Endothelial cell of umbilical vein (primary cell): ENCODE measurements around the gene FNDC1. TPM values are rescaled to one million over a fixed set of nuclear protein-coding genes. Genes with fewer than 3 reads are reported as not detected.

Experiments
- BruUV-seq: library from RNA; stranded (reverse); fragments of 400-500 nt; replicated peaks from 2 replicates; lab custom pipeline; 2021; lab: Mats Ljungman, UMichigan
- CTCF ChIA-PET: fragments of 300-600, 350-600 bp; sonication (Branson Sonifier 250); formaldehyde crosslinking; loops from one replicate; lab custom pipeline; 2021; ENCODE audit warnings: antibody characterized with exemption, inconsistent platforms; lab: Charles Lee
- POLR2A ChIA-PET: fragments of 300-600, 350-600 bp; sonication (Branson Sonifier 250); formaldehyde crosslinking; loops from one replicate; lab custom pipeline; 2021; ENCODE audit warnings: antibody characterized with exemption, inconsistent platforms; lab: Charles Lee
- DNase-seq: peaks from one replicate; pipeline ENCODE4 v3.0.0-alpha.2; 2011; ENCODE audit warnings: low read depth, low spot score
- FAIRE-seq: peaks from 2 replicates; lab custom pipeline; 2011; peaks lifted over from hg19 to GRCh38; lab: Jason Lieb, UNC
- H2AFZ ChIP-seq: 2 replicates; pipeline ENCODE4 v1.6.0; 2012; ENCODE audit warnings: low read depth, low read length, control low read depth, inconsistent platforms
- H3K27ac ChIP-seq: 2 replicates; pipeline ENCODE4 v1.5.1; 2011; ENCODE audit warnings: low read depth, mild to moderate bottlenecking, control low read depth, low read length, moderate library complexity; ENCODE audit not compliant: insufficient read depth
- H3K27me3 ChIP-seq, 2 experiments: 2 replicates each; pipeline versions ENCODE4 v1.6.0 to v1.6.1; 2011; ENCODE audit warnings: low read length in 2 of 2, mixed read lengths in 1 of 2; ENCODE audit not compliant: control insufficient read depth in 2 of 2, insufficient read depth in 2 of 2
- H3K36me3 ChIP-seq, 2 experiments: 2 replicates in 1 of 2; 3 replicates in 1 of 2; pipeline ENCODE4 v1.5.1; 2011; ENCODE audit warnings: low read length in 2 of 2, mild to moderate bottlenecking in 1 of 2, moderate library complexity in 1 of 2; ENCODE audit not compliant: control insufficient read depth in 2 of 2, insufficient read depth in 2 of 2; ENCODE audit errors: extremely low read depth in 1 of 2
- H3K4me1 ChIP-seq: 3 replicates; pipeline ENCODE4 v1.5.1; 2011; ENCODE audit warnings: mild to moderate bottlenecking, low read length; ENCODE audit not compliant: control insufficient read depth, insufficient read depth; ENCODE audit errors: extremely low read depth
- H3K4me2 ChIP-seq: 2 replicates; pipeline ENCODE4 v1.6.1; 2011; ENCODE audit warnings: low read length, control low read depth, mixed read lengths; ENCODE audit not compliant: insufficient read depth
- H3K4me3 ChIP-seq, 3 experiments: fragments of 200-600 bp in 1 of 3; sonication (generic), shearing (Covaris generic) in 1 of 3; replicated peaks in 1 of 3; 2 replicates each; pipeline ENCODE4 v1.5.1; 2011 to 2016; ENCODE audit warnings: control low read depth in 3 of 3, low read length in 3 of 3, mild to moderate bottlenecking in 2 of 3, inconsistent platforms in 1 of 3, low read depth in 1 of 3, moderate library complexity in 1 of 3; ENCODE audit not compliant: insufficient read depth in 1 of 3
- H3K79me2 ChIP-seq: 2 replicates; pipeline ENCODE4 v1.6.0; 2012; ENCODE audit warnings: low read length, inconsistent platforms; ENCODE audit not compliant: control insufficient read depth, insufficient read depth
- H3K9ac ChIP-seq: replicated peaks from 2 replicates; pipeline ENCODE3; 2011; ENCODE audit warnings: low read length, control low read depth; ENCODE audit not compliant: insufficient read depth; ENCODE audit errors: extremely low read depth
- H3K9me1 ChIP-seq: replicated peaks from 3 replicates; pipeline ENCODE4 v1.6.0; 2011; ENCODE audit warnings: mild to moderate bottlenecking, low read length; ENCODE audit not compliant: control insufficient read depth, insufficient read depth; ENCODE audit errors: extremely low read depth
- H3K9me3 ChIP-seq: replicated peaks from 2 replicates; pipeline ENCODE4 v1.5.1; 2012; ENCODE audit warnings: low read length, inconsistent platforms; ENCODE audit not compliant: control insufficient read depth, insufficient read depth
- H4K20me1 ChIP-seq: replicated peaks from 2 replicates; pipeline ENCODE3; 2011; ENCODE audit warnings: mild to moderate bottlenecking, low read length; ENCODE audit not compliant: control insufficient read depth, insufficient read depth; ENCODE audit errors: extremely low read depth
- FOS ChIP-seq: IDR thresholded peaks from 2 replicates; pipeline ENCODE4 v1.6.1; 2011; ENCODE audit warnings: mild to moderate bottlenecking, low read length, moderate library complexity, borderline replicate concordance; ENCODE audit not compliant: insufficient read depth
- GATA2 ChIP-seq: IDR thresholded peaks from 2 replicates; pipeline ENCODE4 v1.7.0; 2011; ENCODE audit warnings: low read depth, mild to moderate bottlenecking, moderate library complexity, mixed read lengths, low read length; ENCODE audit not compliant: insufficient read length, insufficient read depth
- JUN ChIP-seq: IDR thresholded peaks from 2 replicates; pipeline ENCODE4 v1.6.1; 2011; ENCODE audit warnings: borderline replicate concordance, low read depth; ENCODE audit not compliant: insufficient read length, insufficient read depth
- MAX ChIP-seq: IDR thresholded peaks from 2 replicates; pipeline ENCODE4 v1.6.1; 2011; ENCODE audit not compliant: insufficient read depth, insufficient read length
- POLR2A ChIP-seq: IDR thresholded peaks from 2 replicates; pipeline ENCODE4 v1.6.1; 2012; ENCODE audit warnings: low read depth, mild to moderate bottlenecking, control low read depth, low read length
- POLR2AphosphoS5 ChIP-seq: IDR thresholded peaks from 2 replicates; pipeline ENCODE4 v1.6.1; 2012; ENCODE audit warnings: low read depth, mild to moderate bottlenecking, control low read depth, low read length, moderate library complexity; ENCODE audit not compliant: insufficient read depth
- dilution Hi-C: fragments of 300-500 bp; cut with MboI; formaldehyde crosslinking; loops from one replicate; pipeline ENCODE4 v1.15.0; 2019; ENCODE audit warnings: low sequenced_read_pairs; ENCODE audit not compliant: extremely low pct_ligation_motif_present
- intact Hi-C: fragments of 100-400 bp; cut with micrococcal nuclease; formaldehyde crosslinking; loops from one replicate; pipeline ENCODE4 v1.10.0; 2022
- polyA plus RNA-seq, 4 experiments: library from polyadenylated mRNA; depleted of rRNA in 3 of 4; stranded (reverse) in 3 of 4; unstranded in 1 of 4; fragments of >200 nt; gene quantifications; 2 replicates each; pipeline versions ENCODE4 v1.2.1 to v1.2.3, GENCODE V29; 2011 to 2012; ENCODE audit warnings: missing spikeins in 1 of 4
- total RNA-seq: library from RNA; stranded (reverse); gene quantifications from 2 replicates; pipeline ENCODE4 v1.2.3, GENCODE V29; 2021
- TF ChIP-seq, protein P1 (sequence below), 2 donors: IDR thresholded peaks; 1 replicate in 1 of 2; 2 replicates in 1 of 2; pipeline ENCODE4 v1.5.1; 2011; ENCODE audit warnings: low read length in 2 of 2, mild to moderate bottlenecking in 2 of 2, moderate library complexity in 2 of 2, control low read depth in 1 of 2, inconsistent platforms in 1 of 2, low read depth in 1 of 2; ENCODE audit not compliant: insufficient read depth in 1 of 2; ENCODE audit errors: extremely low read depth in 1 of 2

Gene FNDC1
- total and polyA plus RNA-seq, 2 donors (not counting 3 experiments of a cell fraction or from before 2014, with no cell fraction given) = 0.04 TPM; not detected in 1

DNA sequence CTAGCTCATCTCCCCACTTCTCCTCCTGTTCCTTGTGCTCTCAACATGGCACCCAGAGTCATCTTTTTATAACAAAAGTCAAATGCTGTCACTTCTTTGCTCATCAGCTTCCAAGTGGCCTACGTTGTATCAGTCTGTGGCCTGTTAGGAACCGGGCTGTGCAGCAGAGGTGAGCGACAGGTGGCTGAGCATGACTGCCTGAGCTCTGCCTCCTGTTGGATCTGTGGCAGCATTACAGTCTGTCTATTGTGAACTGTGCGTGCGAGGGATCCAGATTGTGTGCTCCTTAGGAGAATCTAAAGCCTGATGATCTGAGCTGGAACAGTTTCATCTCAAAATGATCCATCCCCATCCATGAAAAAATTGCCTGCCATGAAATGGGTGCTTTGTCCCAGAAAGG lies 129.6 kb downstream of the FNDC1 start:
- DNase-seq (no peak), FAIRE-seq (no peak)
- ChIA-PET POLR2A (no interaction called here), CTCF (no interaction called here)
- Histone ChIP-seq H3K4me2 (no peak overlapping the region), H3K9me3 (no peaks in the 10 kb centered on the region), H3K9me1 (no peaks in the 10 kb centered on the region), H3K4me1 (no peaks in the 10 kb centered on the region), H2AFZ (no peak overlapping the region), H3K36me3 (no peaks in the 10 kb centered on the region), H3K79me2 (no peaks in the 10 kb centered on the region), H4K20me1 (no peaks in the 10 kb centered on the region), H3K4me3 (no peak overlapping the region), H3K9ac (no peak overlapping the region), H3K27me3 (no peaks in the 10 kb centered on the region), H3K27ac (no peak overlapping the region)
- no TSS peak for BruUV-seq
- no peak for TF ChIP-seq MAX
- no peak for TF ChIP-seq GATA2
- TF ChIP-seq POLR2AphosphoS5 = no peak
- no peak for TF ChIP-seq FOS
- no peak for TF ChIP-seq POLR2A
- TF ChIP-seq JUN = no peak
- TF ChIP-seq, protein P1, sequence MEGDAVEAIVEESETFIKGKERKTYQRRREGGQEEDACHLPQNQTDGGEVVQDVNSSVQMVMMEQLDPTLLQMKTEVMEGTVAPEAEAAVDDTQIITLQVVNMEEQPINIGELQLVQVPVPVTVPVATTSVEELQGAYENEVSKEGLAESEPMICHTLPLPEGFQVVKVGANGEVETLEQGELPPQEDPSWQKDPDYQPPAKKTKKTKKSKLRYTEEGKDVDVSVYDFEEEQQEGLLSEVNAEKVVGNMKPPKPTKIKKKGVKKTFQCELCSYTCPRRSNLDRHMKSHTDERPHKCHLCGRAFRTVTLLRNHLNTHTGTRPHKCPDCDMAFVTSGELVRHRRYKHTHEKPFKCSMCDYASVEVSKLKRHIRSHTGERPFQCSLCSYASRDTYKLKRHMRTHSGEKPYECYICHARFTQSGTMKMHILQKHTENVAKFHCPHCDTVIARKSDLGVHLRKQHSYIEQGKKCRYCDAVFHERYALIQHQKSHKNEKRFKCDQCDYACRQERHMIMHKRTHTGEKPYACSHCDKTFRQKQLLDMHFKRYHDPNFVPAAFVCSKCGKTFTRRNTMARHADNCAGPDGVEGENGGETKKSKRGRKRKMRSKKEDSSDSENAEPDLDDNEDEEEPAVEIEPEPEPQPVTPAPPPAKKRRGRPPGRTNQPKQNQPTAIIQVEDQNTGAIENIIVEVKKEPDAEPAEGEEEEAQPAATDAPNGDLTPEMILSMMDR (IDR thresholded peaks at IDR 0.05; ENCODE audit: extremely low read depth in 1 of 2, insufficient read depth in 1 of 2, low read depth in 1 of 2, low read length in 2 of 2) = no peak
- intact Hi-C loops (no loop called here), dilution Hi-C loops (no loop called here)
